Panc1 (cell line): ENCODE results near the gene VPS11. TPM values are rescaled to one million over a fixed set of nuclear protein-coding genes. Genes with fewer than 3 reads are reported as not detected.

ENCODE experiments used
- ATAC-seq: fragments of 200-7000 bp; cut with Tn5 transposase; 2 replicates; pipeline ENCODE4 v1.9.1; 2020; ENCODE audit warnings: mild to moderate bottlenecking, moderate library complexity
- BruUV-seq: library from RNA; stranded (reverse); fragments of 400-500 nt; replicated peaks from 2 replicates; lab custom pipeline; 2021; lab: Mats Ljungman, UMichigan
- CTCF ChIA-PET: fragments of 300-600 bp; sonication (Branson Sonifier 250); formaldehyde crosslinking; loops from one replicate; lab custom pipeline; 2022; ENCODE audit warnings: antibody characterized with exemption; lab: Charles Lee
- POLR2A ChIA-PET: fragments of 300-600 bp; sonication (Branson Sonifier 250); formaldehyde crosslinking; loops from one replicate; lab custom pipeline; 2022; ENCODE audit warnings: antibody characterized with exemption; lab: Charles Lee
- DNase-seq: peaks from one replicate; pipeline ENCODE4 v3.0.0-alpha.2; 2010; ENCODE audit warnings: low read depth, low spot score
- H3K27ac ChIP-seq: 2 replicates; pipeline ENCODE4 v1.5.1; 2011; ENCODE audit warnings: mild to moderate bottlenecking, low read length, inconsistent platforms
- H3K27me3 ChIP-seq: fragments of 200-500 bp; sonication (Bioruptor generic); 2 replicates; pipeline ENCODE4 v1.6.0; 2014; ENCODE audit warnings: low read length, inconsistent platforms; ENCODE audit not compliant: control insufficient read depth, insufficient read depth
- H3K36me3 ChIP-seq: fragments of 200-500 bp; sonication (Bioruptor generic); 2 replicates; pipeline ENCODE4 v1.5.1; 2014; ENCODE audit warnings: inconsistent platforms, mild to moderate bottlenecking, low read length, moderate library complexity; ENCODE audit not compliant: control insufficient read depth, insufficient read depth
- H3K4me1 ChIP-seq: 2 replicates; pipeline ENCODE4 v1.5.1; 2011; ENCODE audit warnings: inconsistent platforms, mild to moderate bottlenecking, low read length, moderate library complexity; ENCODE audit not compliant: control insufficient read depth, insufficient read depth
- H3K4me3 ChIP-seq, 2 experiments: 2 replicates each; pipeline ENCODE4 v1.5.1; 2011 to 2012; ENCODE audit warnings: low read depth in 2 of 2, low read length in 2 of 2, mild to moderate bottlenecking in 2 of 2, inconsistent platforms in 1 of 2, moderate library complexity in 1 of 2
- H3K9me3 ChIP-seq: fragments of 200-500 bp; sonication (Bioruptor generic); 2 replicates; pipeline ENCODE4 v1.5.1; 2014; ENCODE audit warnings: low read depth, mild to moderate bottlenecking, inconsistent platforms, low read length, moderate library complexity; ENCODE audit not compliant: control insufficient read depth, insufficient read depth
- CTCF ChIP-seq: fragments of 450-650 bp; IDR thresholded peaks from 2 replicates; pipeline ENCODE4 v1.5.1; 2017; ENCODE audit warnings: mild to moderate bottlenecking
- POLR2AphosphoS5 ChIP-seq: IDR thresholded peaks from 2 replicates; pipeline ENCODE4 v1.6.1; 2012; ENCODE audit warnings: mild to moderate bottlenecking, low read depth, low read length, moderate library complexity
- REST ChIP-seq, 2 experiments: IDR thresholded peaks; 2 replicates each; pipeline ENCODE4 v1.6.1; 2011 to 2012; ENCODE audit warnings: low read depth in 2 of 2, control low read depth in 1 of 2, low read length in 1 of 2, mild to moderate bottlenecking in 1 of 2, moderate library complexity in 1 of 2; ENCODE audit not compliant: insufficient read depth in 1 of 2
- SIN3A ChIP-seq: IDR thresholded peaks from 2 replicates; pipeline ENCODE4 v1.6.1; 2012; ENCODE audit warnings: low read depth, mild to moderate bottlenecking, low read length, moderate library complexity, borderline replicate concordance; ENCODE audit not compliant: insufficient read depth
- TCF7L2 ChIP-seq: IDR thresholded peaks from 2 replicates; pipeline ENCODE4 v1.6.1; 2011; ENCODE audit warnings: mild to moderate bottlenecking, low read depth, low read length, inconsistent platforms
- in situ Hi-C: cut with HindIII; loops from 2 replicates; pipeline ENCODE4 v1.10.0; 2016; ENCODE audit warnings: low sequenced_read_pairs, low pct_unique_long_range_greater_than_20kb
- intact Hi-C: fragments of 100-400 bp; cut with micrococcal nuclease; formaldehyde crosslinking; loops from one replicate; pipeline ENCODE4 v1.10.0; 2022; ENCODE audit not compliant: unreplicated experiment
- total RNA-seq: library from RNA; stranded (reverse); gene quantifications from one replicate; pipeline ENCODE4 v1.2.1, GENCODE V29; 2021; ENCODE audit not compliant: unreplicated experiment

The VPS11 gene
- total RNA-seq, 1 experiment from 2014 or later: 28.2 TPM

GRCh38 chr11:119025099-119025473, 42.5 kb upstream of the VPS11 start:
- no peak overlapping the region for H3K4me3 ChIP-seq
- BruUV-seq: no TSS peak
- H3K9me3 ChIP-seq: no peaks in the 10 kb centered on the region
- ChIA-PET CTCF (interaction anchor here (0.6 kb wide), 1 partner anchor 379 kb away, joined by 3 read pairs; no protein-coding TSS in a partner anchor), POLR2A (no interaction called here)
- no peaks in the 10 kb centered on the region for H3K27me3 ChIP-seq
- H3K4me1 ChIP-seq: peaks cover 34% of the 10 kb centered on the region
- no peak overlapping the region for H3K27ac ChIP-seq
- TF ChIP-seq TCF7L2 (no peak), SIN3A (no peak), REST (IDR thresholded peaks at IDR 0.05; ENCODE audit: insufficient read depth in 1 of 2, low read depth in 2 of 2, low read length in 1 of 2) (no peak), CTCF (no peak), POLR2AphosphoS5 (no peak)
- peaks cover 5% of the 10 kb centered on the region for H3K36me3 ChIP-seq
- intact Hi-C loops (no loop called here), in situ Hi-C loops (no loop called here)
- DNase-seq: no peak
- 0 out of 2 replicates have a peak, but pooled peaks have one; percentile 3 for ATAC-seq

DNA sequence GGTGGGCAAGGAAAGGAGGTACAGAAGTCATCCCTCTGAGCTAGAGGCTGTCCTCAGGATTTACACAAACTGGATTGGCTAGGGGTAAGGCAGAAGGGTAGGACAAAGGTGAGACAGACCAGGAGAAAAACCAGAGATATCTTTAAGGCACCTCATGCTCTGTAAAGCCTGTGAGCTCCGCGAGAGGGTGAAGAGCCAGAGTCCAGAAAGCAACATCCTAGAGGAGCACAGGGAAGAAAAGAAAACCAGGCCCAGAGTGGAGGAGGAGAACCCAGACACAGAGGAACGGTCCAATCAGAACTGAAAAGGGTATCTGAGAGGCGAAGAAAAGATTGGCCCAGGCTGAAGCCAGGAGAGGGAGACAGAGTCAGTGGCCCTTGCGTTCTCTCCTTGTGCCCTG, 42.1 kb upstream of the VPS11 start:
- Histone ChIP-seq H3K36me3 (peaks cover 5% of the 10 kb centered on the region), H3K4me3 (no peak overlapping the region), H3K4me1 (peaks cover 31% of the 10 kb centered on the region), H3K27me3 (no peaks in the 10 kb centered on the region), H3K27ac (no peak overlapping the region), H3K9me3 (no peaks in the 10 kb centered on the region)
- TF ChIP-seq SIN3A: no peak
- TF ChIP-seq POLR2AphosphoS5: no peak
- no peak for TF ChIP-seq REST (IDR thresholded peaks at IDR 0.05; ENCODE audit: insufficient read depth in 1 of 2, low read depth in 2 of 2, low read length in 1 of 2)
- in situ Hi-C loops: no loop called here
- ATAC-seq: no peak
- CTCF ChIA-PET: no interaction called here
- intact Hi-C loops: no loop called here
- POLR2A ChIA-PET: no interaction called here
- BruUV-seq: no TSS peak
- DNase-seq: no peak
